Measurements from ENCODE around the gene ABCC4. TPM values are rescaled to one million over a fixed set of nuclear protein-coding genes. Genes with fewer than 3 reads are reported as not detected.

The ABCC4 gene
- total and polyA plus RNA-seq, 8 donors, result 1.5 to 87.2 (median 29.7) TPM

DNA sequence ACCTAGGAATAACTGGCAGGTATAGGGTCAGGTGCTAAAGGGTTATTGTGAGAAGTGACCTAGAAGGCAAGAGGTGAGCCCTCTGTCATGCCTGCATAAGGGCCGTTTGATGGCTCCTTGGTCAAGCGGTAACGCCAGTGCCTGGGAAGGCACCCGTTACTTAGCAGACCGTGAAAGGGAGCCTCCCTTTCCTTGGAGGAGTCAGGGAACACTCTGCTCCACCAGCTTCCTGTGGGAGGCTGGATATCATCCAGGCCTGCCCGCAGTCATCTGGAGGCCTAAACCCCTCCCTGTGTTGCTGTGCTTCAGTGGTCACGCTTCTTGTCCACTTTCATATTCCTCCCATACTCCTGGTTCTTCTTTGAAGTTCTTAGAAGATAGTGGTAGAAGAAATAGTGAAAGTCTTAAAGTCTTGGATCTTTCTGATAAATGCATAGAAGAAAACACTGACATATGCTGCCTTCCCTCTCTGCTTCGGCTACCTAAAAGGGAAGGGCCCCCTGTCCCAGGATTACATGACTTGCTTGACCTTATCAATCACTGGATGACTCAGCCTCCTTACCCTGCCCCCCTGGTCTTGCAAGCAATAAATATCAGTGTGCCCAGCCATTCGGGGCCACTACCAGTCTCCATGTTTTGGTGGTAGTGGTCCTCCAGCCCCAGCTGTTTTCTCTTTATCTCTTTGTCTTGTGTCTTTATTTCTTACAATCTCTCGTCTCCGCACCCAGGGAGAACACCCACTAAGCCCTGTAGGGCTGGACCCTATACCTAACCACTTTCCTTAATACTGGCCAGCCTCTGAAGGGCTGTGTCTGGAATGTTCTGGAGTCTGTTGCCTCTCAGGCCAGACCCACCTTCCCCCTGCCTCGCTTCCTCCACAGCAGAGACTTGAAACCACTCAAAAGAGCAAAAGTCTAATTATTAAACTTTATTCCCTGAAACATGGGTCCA lies 16.1 kb upstream of the ABCC4 start:
- intact Hi-C loops (cut with DNase I; ENCODE audit: low total_unique reads), result no loop called here

DNA sequence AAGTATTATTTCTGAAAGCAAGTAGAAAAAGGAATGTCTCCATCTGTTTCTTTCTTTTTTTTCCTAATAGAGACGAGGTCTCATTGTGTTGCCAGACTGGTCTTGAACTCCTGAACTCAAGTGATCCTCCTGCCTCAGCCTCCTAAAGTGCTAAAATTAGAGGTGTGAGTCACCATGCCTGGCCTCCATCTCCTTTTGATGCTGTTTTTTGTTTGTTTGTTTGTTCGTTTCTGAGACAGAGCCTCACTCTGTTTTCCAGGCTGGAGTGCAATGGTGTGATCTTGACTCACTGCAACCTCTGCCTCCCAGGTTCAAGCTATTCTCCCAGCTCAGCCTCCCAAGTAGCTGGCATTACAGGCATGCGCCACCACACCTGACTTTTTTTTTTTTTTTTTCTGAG lies 14.5 kb upstream of the ABCC4 start:
- H3K27me3 ChIP-seq, result no peaks in the 10 kb centered on the region
- no peak for DNase-seq
- H3K4me3 ChIP-seq, result no peak overlapping the region
- WGBS, 5 donors, result 79 to 90% (median 88%) methylated on average over 3 of the region's 3 CpGs
- H3K27ac ChIP-seq, result no peak overlapping the region
- H3K9me3 ChIP-seq, result no peaks in the 10 kb centered on the region
- TF ChIP-seq, protein P1, sequence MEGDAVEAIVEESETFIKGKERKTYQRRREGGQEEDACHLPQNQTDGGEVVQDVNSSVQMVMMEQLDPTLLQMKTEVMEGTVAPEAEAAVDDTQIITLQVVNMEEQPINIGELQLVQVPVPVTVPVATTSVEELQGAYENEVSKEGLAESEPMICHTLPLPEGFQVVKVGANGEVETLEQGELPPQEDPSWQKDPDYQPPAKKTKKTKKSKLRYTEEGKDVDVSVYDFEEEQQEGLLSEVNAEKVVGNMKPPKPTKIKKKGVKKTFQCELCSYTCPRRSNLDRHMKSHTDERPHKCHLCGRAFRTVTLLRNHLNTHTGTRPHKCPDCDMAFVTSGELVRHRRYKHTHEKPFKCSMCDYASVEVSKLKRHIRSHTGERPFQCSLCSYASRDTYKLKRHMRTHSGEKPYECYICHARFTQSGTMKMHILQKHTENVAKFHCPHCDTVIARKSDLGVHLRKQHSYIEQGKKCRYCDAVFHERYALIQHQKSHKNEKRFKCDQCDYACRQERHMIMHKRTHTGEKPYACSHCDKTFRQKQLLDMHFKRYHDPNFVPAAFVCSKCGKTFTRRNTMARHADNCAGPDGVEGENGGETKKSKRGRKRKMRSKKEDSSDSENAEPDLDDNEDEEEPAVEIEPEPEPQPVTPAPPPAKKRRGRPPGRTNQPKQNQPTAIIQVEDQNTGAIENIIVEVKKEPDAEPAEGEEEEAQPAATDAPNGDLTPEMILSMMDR (IDR thresholded peaks at IDR 0.05), result no peak
- no peak for TF ChIP-seq EP300 (IDR thresholded peaks at IDR 0.05)
- TF ChIP-seq POLR2A (IDR thresholded peaks at IDR 0.05), result no peak
- TF ChIP-seq POLR2AphosphoS5 (IDR thresholded peaks at IDR 0.05), result no peak
- peaks cover 0 to 19% (median 8%) of the 10 kb centered on the region in 4 donors for H3K4me1 ChIP-seq
- intact Hi-C loops (cut with DNase I; ENCODE audit: low total_unique reads), result no loop called here
- no peaks in the 10 kb centered on the region for H3K36me3 ChIP-seq

More for the DNA sequence above, 16.1 kb upstream of the ABCC4 start:
- no peak overlapping the region for H3K4me3 ChIP-seq
- no peaks in the 10 kb centered on the region for H3K36me3 ChIP-seq
- H3K27ac ChIP-seq, result no peak overlapping the region
- no peak for DNase-seq
- 72 to 87% (median 80%) methylated on average over 12 of the region's 12 CpGs for WGBS, 5 donors
- H3K9me3 ChIP-seq, result no peaks in the 10 kb centered on the region
- TF ChIP-seq POLR2AphosphoS5 (IDR thresholded peaks at IDR 0.05) (no peak), POLR2A (IDR thresholded peaks at IDR 0.05) (no peak), EP300 (IDR thresholded peaks at IDR 0.05) (no peak)
- TF ChIP-seq, protein P1 (IDR thresholded peaks at IDR 0.05), result no peak
- H3K4me1 ChIP-seq, result peaks cover 0 to 19% (median 8%) of the 10 kb centered on the region in 4 donors
- H3K27me3 ChIP-seq, result no peaks in the 10 kb centered on the region

DNA sequence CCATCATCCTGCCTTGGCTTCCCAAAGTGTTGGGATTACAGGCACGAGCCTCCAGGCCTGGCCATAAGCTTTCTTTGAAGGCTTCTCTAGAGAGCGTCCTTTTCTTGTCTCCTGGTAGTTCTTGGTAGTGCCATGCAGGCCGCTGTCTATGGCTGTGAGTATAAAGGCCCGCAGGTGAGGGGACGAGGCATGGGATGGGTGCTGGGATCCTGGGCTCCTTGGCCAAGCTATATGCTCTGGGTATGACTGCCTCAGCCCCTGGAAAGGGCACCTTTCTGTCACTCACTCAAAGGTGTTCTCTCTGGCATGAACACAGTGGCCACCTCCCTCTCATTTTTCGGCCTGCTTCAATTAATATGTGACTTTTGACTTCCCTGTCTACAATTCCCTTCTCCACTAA lies 6.3 kb upstream of the ABCC4 start:
- intact Hi-C loops (cut with DNase I; ENCODE audit: low total_unique reads), result no loop called here
- Histone ChIP-seq H3K27me3 (peaks cover 0 to 6% (median 0%) of the 10 kb centered on the region in 3 donors), H3K4me3 (no peak overlapping the region), H3K4me1 (no peaks in the 10 kb centered on the region), H3K27ac (no peak overlapping the region), H3K36me3 (no peaks in the 10 kb centered on the region), H3K9me3 (no peaks in the 10 kb centered on the region)
- no peak for DNase-seq
- TF ChIP-seq EP300 (IDR thresholded peaks at IDR 0.05) (no peak), POLR2AphosphoS5 (IDR thresholded peaks at IDR 0.05) (no peak), POLR2A (IDR thresholded peaks at IDR 0.05) (no peak)
- TF ChIP-seq, protein P1 (IDR thresholded peaks at IDR 0.05), result no peak
- whole genome bisulfite sequencing, 5 donors, result 78 to 98% (median 83%) methylated on average over 6 of the region's 6 CpGs

DNA sequence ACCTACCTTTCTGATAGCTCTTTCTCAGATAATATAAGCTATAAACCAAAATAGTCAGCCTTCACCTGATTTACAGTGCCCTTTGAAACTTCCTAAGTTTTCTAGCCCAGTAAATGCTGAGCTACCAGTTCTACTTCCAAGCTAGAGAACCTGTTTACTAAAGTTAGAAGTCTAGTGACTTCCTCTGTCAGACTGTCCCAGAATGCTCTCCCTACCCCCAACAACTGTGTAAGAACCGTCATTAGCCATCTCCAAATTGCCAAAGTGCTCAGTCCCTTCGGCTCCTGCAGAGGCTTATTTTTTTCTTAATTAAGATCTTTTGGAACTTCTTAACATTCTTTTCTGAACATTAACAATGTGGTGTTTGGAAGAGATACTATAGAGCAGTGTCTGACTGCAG lies 3.2 kb upstream of the ABCC4 start:
- no peak for DNase-seq
- Histone ChIP-seq H3K27me3 (peaks cover 0 to 13% (median 0%) of the 10 kb centered on the region in 3 donors), H3K4me3 (no peak overlapping the region), H3K36me3 (no peaks in the 10 kb centered on the region), H3K9me3 (no peaks in the 10 kb centered on the region), H3K27ac (no peak overlapping the region), H3K4me1 (peaks cover 15 to 26% (median 23%) of the 10 kb centered on the region in 4 donors)
- intact Hi-C loops (cut with DNase I; ENCODE audit: low total_unique reads), result no loop called here
- 65 to 70% (median 69%) methylated on average over 2 of the region's 2 CpGs for WGBS, 5 donors
- TF ChIP-seq POLR2A (IDR thresholded peaks at IDR 0.05) (no peak), EP300 (IDR thresholded peaks at IDR 0.05) (no peak), POLR2AphosphoS5 (IDR thresholded peaks at IDR 0.05) (no peak)
- TF ChIP-seq, protein P1 (IDR thresholded peaks at IDR 0.05), result no peak

Data from stomach (tissue), 9 donors.